AG10803 (cell line): ENCODE data around the gene EPHB2.

Source experiments
- DNase-seq: peaks from one replicate; pipeline ENCODE4 v3.0.0; 2010; ENCODE audit warnings: low read depth
- H3K4me3 ChIP-seq: 2 replicates; pipeline ENCODE4 v1.5.1; 2011; ENCODE audit warnings: mild to moderate bottlenecking, low read length, control low read depth
- TF ChIP-seq, protein P1 (sequence below): conservative IDR thresholded peaks from 2 replicates; pipeline ENCODE4 v1.5.1; 2011; ENCODE audit warnings: mild to moderate bottlenecking, low read length, control low read depth, inconsistent platforms

Gene EPHB2

GRCh38 chr1:22747021-22747734 lies 36.5 kb downstream of the EPHB2 start:
- DNase-seq: peak; percentile 51
- no peak overlapping the region for H3K4me3 ChIP-seq
- TF ChIP-seq, protein P1, sequence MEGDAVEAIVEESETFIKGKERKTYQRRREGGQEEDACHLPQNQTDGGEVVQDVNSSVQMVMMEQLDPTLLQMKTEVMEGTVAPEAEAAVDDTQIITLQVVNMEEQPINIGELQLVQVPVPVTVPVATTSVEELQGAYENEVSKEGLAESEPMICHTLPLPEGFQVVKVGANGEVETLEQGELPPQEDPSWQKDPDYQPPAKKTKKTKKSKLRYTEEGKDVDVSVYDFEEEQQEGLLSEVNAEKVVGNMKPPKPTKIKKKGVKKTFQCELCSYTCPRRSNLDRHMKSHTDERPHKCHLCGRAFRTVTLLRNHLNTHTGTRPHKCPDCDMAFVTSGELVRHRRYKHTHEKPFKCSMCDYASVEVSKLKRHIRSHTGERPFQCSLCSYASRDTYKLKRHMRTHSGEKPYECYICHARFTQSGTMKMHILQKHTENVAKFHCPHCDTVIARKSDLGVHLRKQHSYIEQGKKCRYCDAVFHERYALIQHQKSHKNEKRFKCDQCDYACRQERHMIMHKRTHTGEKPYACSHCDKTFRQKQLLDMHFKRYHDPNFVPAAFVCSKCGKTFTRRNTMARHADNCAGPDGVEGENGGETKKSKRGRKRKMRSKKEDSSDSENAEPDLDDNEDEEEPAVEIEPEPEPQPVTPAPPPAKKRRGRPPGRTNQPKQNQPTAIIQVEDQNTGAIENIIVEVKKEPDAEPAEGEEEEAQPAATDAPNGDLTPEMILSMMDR: no peak

DNA sequence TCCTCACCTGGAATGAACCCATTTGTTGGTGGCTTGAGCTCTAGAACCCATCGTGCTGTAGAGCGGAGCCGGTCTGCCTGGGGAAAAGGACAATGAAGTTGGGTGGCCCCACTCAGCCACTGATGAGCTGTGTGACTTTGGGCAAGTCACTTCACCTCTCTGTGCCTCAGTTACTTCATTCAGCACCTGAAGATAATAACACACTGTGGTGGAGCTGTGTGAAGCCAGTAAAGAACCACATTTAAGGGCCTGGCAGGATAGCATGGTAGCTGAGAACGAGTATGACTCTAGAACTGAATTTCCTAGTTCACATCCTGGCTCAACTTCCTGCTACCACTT lies 37.1 kb downstream of the EPHB2 start:
- TF ChIP-seq, protein P1: no peak
- H3K4me3 ChIP-seq: no peak overlapping the region
- no peak for DNase-seq

DNA sequence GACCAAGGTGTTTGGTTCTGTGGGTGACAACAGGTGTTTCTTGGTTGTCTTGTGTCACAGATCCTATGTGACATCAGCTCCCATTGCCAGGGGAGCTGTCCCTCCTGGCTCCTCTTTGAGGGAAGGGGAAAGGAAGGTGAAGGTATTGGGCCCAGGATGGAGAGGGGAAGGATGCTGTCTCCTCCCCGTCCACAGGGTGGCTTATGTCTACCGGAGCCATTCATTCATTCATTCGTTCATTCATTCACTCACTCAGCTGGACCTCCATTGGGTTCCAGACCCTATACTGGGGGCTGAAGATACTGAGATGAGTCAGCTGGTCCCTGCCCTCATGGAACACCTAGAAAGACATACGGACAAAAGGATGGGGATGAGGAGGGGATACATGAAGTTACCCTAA lies 38.9 kb downstream of the EPHB2 start:
- H3K4me3 ChIP-seq: no peak overlapping the region
- TF ChIP-seq, protein P1: no peak
- DNase-seq: no peak

- H3K4me3 ChIP-seq: no peak overlapping the region
- TF ChIP-seq, protein P1: no peak
- peak; percentile 91 for DNase-seq
Observed at GRCh38 chr1:22749919-22750684, 39.5 kb downstream of the EPHB2 start.

GRCh38 chr1:22750685-22751051 lies 40.0 kb downstream of the EPHB2 start:
- no peak overlapping the region for H3K4me3 ChIP-seq
- TF ChIP-seq, protein P1: no peak
- no peak for DNase-seq

GRCh38 chr1:22751124-22751531 lies 40.5 kb downstream of the EPHB2 start:
- no peak for DNase-seq
- TF ChIP-seq, protein P1: no peak
- H3K4me3 ChIP-seq: no peak overlapping the region

GRCh38 chr1:22752339-22752738 lies 41.7 kb downstream of the EPHB2 start:
- TF ChIP-seq, protein P1: no peak
- no peak for DNase-seq
- no peak overlapping the region for H3K4me3 ChIP-seq
